ENCODE data around the gene PRPF8. TPM values are rescaled to one million over a fixed set of nuclear protein-coding genes. Genes with fewer than 3 reads are reported as not detected.
"Not testable (repeated sequence)": the region's sequence is repeated elsewhere in the genome, so short reads cannot be mapped to it uniquely, and the experiment has no call there.

Gene PRPF8
- total and polyA plus RNA-seq, 4 donors = 50.2 to 110 (median 82.3) TPM

DNA sequence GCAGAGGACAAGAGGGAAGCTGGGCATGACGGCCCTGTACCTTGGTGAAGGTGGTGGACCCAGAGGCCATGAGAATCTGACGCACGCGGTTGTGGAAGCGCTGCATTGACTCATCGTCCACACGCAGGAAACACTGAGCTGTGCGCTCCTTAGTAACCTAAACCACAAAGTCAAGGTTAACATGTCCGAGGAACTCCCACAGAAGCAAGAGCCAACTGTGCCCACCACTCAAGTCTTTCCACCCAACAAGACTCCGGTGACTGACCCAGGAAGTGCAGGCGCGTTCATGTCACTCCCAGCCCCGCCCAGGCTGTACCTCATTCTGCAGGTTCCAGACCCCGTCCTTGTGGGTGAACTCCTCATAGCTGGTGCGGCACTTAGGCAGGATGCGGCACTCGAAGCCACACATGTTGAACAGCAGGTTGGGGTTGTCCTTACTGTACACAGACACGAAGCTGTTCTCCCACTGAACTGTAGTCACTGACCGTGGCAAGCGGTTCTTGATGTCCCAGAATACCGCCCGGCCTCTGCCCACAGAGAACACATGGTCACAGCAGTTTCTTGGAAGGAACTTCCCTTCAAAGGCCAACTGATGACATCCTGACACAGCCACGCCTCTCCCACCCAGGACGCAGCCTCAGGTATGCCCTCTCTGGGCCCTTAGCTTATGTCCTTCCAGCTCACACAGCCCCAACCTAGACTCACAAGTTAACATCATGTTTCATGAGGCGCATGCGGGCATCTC lies 11.5 kb downstream of the PRPF8 start:
- Histone ChIP-seq H3K36me3 (ENCODE audit: control insufficient read depth in 4 of 4, insufficient read depth in 3 of 4, low read depth in 1 of 4, low read length in 3 of 4) (peaks cover 26 to 82% (median 65%) of the 10 kb centered on the region in 4 donors), H3K4me1 (ENCODE audit: control insufficient read depth in 4 of 4, insufficient read depth in 4 of 4, low read length in 3 of 4) (peaks cover 0 to 4% (median 1%) of the 10 kb centered on the region in 4 donors), H3K27me3 (ENCODE audit: control insufficient read depth in 4 of 4, insufficient read depth in 4 of 4, low read length in 3 of 4) (no peaks in the 10 kb centered on the region), H3K9ac (ENCODE audit: low read depth in 1 of 2, low read length in 2 of 2) (no peak overlapping the region), H3K27ac (ENCODE audit: low read depth in 1 of 2, low read length in 2 of 2) (no peak overlapping the region), H3K9me3 (ENCODE audit: control insufficient read depth in 4 of 4, low read length in 3 of 4) (no peaks in the 10 kb centered on the region), H3K4me3 (ENCODE audit: low read depth in 1 of 3, low read length in 3 of 3) (no peak overlapping the region)
- no peak for DNase-seq (ENCODE audit: low spot score)
- TF ChIP-seq JUND (IDR thresholded peaks at IDR 0.05) = no peak
- TF ChIP-seq, protein P1, sequence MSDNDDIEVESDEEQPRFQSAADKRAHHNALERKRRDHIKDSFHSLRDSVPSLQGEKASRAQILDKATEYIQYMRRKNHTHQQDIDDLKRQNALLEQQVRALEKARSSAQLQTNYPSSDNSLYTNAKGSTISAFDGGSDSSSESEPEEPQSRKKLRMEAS (IDR thresholded peaks at IDR 0.05) = no peak
- no peak for TF ChIP-seq YY1 (IDR thresholded peaks at IDR 0.05)
- no peak for TF ChIP-seq GABPA (IDR thresholded peaks at IDR 0.05 in 1 of 2, conservative IDR thresholded peaks at IDR 0.05 in 1 of 2)
- TF ChIP-seq HNF4G (IDR thresholded peaks at IDR 0.05) = no peak
- TF ChIP-seq, protein P2, sequence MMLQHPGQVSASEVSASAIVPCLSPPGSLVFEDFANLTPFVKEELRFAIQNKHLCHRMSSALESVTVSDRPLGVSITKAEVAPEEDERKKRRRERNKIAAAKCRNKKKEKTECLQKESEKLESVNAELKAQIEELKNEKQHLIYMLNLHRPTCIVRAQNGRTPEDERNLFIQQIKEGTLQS (IDR thresholded peaks at IDR 0.05) = no peak
- TF ChIP-seq RAD21 (IDR thresholded peaks at IDR 0.05) = no peak
- no peak for TF ChIP-seq HNF4A (conservative IDR thresholded peaks at IDR 0.05)
- TF ChIP-seq, protein P3, sequence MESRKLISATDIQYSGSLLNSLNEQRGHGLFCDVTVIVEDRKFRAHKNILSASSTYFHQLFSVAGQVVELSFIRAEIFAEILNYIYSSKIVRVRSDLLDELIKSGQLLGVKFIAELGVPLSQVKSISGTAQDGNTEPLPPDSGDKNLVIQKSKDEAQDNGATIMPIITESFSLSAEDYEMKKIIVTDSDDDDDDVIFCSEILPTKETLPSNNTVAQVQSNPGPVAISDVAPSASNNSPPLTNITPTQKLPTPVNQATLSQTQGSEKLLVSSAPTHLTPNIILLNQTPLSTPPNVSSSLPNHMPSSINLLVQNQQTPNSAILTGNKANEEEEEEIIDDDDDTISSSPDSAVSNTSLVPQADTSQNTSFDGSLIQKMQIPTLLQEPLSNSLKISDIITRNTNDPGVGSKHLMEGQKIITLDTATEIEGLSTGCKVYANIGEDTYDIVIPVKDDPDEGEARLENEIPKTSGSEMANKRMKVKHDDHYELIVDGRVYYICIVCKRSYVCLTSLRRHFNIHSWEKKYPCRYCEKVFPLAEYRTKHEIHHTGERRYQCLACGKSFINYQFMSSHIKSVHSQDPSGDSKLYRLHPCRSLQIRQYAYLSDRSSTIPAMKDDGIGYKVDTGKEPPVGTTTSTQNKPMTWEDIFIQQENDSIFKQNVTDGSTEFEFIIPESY (IDR thresholded peaks at IDR 0.05) = no peak
- TF ChIP-seq, protein P4, sequence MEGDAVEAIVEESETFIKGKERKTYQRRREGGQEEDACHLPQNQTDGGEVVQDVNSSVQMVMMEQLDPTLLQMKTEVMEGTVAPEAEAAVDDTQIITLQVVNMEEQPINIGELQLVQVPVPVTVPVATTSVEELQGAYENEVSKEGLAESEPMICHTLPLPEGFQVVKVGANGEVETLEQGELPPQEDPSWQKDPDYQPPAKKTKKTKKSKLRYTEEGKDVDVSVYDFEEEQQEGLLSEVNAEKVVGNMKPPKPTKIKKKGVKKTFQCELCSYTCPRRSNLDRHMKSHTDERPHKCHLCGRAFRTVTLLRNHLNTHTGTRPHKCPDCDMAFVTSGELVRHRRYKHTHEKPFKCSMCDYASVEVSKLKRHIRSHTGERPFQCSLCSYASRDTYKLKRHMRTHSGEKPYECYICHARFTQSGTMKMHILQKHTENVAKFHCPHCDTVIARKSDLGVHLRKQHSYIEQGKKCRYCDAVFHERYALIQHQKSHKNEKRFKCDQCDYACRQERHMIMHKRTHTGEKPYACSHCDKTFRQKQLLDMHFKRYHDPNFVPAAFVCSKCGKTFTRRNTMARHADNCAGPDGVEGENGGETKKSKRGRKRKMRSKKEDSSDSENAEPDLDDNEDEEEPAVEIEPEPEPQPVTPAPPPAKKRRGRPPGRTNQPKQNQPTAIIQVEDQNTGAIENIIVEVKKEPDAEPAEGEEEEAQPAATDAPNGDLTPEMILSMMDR (IDR thresholded peaks at IDR 0.05; ENCODE audit: low read depth, low read length, missing input control) = no peak
- no peak for TF ChIP-seq FOXA2 (IDR thresholded peaks at IDR 0.05)
- TF ChIP-seq RXRA (IDR thresholded peaks at IDR 0.05) = no peak
- TF ChIP-seq TAF1 (conservative IDR thresholded peaks at IDR 0.05) = no peak
- no peak for TF ChIP-seq FOXA1 (IDR thresholded peaks at IDR 0.05)
- no peak for TF ChIP-seq EGR1 (IDR thresholded peaks at IDR 0.05; ENCODE audit: low read depth in 2 of 2)
- TF ChIP-seq, protein P5, sequence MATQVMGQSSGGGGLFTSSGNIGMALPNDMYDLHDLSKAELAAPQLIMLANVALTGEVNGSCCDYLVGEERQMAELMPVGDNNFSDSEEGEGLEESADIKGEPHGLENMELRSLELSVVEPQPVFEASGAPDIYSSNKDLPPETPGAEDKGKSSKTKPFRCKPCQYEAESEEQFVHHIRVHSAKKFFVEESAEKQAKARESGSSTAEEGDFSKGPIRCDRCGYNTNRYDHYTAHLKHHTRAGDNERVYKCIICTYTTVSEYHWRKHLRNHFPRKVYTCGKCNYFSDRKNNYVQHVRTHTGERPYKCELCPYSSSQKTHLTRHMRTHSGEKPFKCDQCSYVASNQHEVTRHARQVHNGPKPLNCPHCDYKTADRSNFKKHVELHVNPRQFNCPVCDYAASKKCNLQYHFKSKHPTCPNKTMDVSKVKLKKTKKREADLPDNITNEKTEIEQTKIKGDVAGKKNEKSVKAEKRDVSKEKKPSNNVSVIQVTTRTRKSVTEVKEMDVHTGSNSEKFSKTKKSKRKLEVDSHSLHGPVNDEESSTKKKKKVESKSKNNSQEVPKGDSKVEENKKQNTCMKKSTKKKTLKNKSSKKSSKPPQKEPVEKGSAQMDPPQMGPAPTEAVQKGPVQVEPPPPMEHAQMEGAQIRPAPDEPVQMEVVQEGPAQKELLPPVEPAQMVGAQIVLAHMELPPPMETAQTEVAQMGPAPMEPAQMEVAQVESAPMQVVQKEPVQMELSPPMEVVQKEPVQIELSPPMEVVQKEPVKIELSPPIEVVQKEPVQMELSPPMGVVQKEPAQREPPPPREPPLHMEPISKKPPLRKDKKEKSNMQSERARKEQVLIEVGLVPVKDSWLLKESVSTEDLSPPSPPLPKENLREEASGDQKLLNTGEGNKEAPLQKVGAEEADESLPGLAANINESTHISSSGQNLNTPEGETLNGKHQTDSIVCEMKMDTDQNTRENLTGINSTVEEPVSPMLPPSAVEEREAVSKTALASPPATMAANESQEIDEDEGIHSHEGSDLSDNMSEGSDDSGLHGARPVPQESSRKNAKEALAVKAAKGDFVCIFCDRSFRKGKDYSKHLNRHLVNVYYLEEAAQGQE (IDR thresholded peaks at IDR 0.05) = no peak
- WGBS = 93% methylated on average over 26 of the region's 26 CpGs

DNA sequence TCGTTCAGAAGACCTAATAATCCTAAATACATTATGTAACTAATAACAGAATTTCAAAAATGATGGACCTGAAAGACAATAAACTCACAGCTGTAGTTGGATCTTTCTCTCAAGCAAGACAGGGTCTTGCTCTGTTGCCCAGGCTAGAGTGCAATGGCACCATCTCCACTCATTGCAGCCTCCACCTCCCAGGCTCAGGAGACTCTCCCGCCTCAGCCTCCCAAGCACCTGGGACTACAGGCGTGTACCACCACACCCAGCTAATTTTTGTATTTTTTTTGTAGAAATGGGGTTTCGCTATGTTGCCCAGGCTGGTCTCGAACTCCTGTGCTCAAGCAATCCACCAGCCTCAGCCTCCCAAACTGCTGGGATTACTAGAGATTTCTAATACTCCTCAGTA lies 20.7 kb downstream of the PRPF8 start:
- H3K9me3 ChIP-seq (ENCODE audit: control insufficient read depth in 4 of 4, low read length in 3 of 4); H3K27ac ChIP-seq (ENCODE audit: low read depth in 1 of 2, low read length in 2 of 2); H3K4me3 ChIP-seq (ENCODE audit: low read depth in 1 of 3, low read length in 3 of 3); H3K27me3 ChIP-seq (ENCODE audit: control insufficient read depth in 4 of 4, insufficient read depth in 4 of 4, low read length in 3 of 4); H3K4me1 ChIP-seq (ENCODE audit: control insufficient read depth in 4 of 4, insufficient read depth in 4 of 4, low read length in 3 of 4); DNase-seq (ENCODE audit: low spot score); H3K9ac ChIP-seq (ENCODE audit: low read depth in 1 of 2, low read length in 2 of 2): not testable (repeated sequence)
- H3K36me3 ChIP-seq (ENCODE audit: control insufficient read depth in 4 of 4, insufficient read depth in 3 of 4, low read depth in 1 of 4, low read length in 3 of 4) = peaks cover 20 to 72% (median 48%) of the 10 kb centered on the region in 4 donors
- whole genome bisulfite sequencing = 96% methylated on average over 5 of the region's 5 CpGs

Measured in liver (tissue), 9 donors.